Mesodermal cell (in vitro differentiated cells): ENCODE measurements around the gene FBXO45.
"Not testable (repeated sequence)": the region's sequence is repeated elsewhere in the genome, so short reads cannot be mapped to it uniquely, and the experiment has no call there.

ENCODE experiments used
- H3K27ac ChIP-seq: 2 replicates; pipeline ENCODE4 v1.7.0; 2013; ENCODE audit warnings: mild to moderate bottlenecking, low read depth, low read length, moderate library complexity; ENCODE audit not compliant: severe bottlenecking
- H3K36me3 ChIP-seq: 2 replicates; pipeline ENCODE4 v1.7.1; 2013; ENCODE audit warnings: mild to moderate bottlenecking, low read length, moderate library complexity; ENCODE audit not compliant: control insufficient read depth, insufficient read depth
- H3K4me1 ChIP-seq: one replicate; pipeline ENCODE4 v1.7.1; 2013; ENCODE audit warnings: mild to moderate bottlenecking, low read length; ENCODE audit not compliant: insufficient read depth, control insufficient read depth, poor library complexity, severe bottlenecking
- H3K4me3 ChIP-seq: 2 replicates; pipeline ENCODE4 v1.7.0; 2013; ENCODE audit warnings: low read length, control low read depth, mild to moderate bottlenecking; ENCODE audit not compliant: insufficient read depth, poor library complexity, severe bottlenecking; ENCODE audit errors: extremely low read depth
- H3K9me3 ChIP-seq: 2 replicates; pipeline ENCODE4 v1.7.1; 2013; ENCODE audit warnings: mild to moderate bottlenecking, low read length, moderate library complexity; ENCODE audit not compliant: control insufficient read depth
- WGBS, 2 experiments: methylation state at CpG; one replicate each; pipeline ENCODE4 v1.1.5; 2013; ENCODE audit warnings: missing lambda C conversion rate in 2 of 2; ENCODE audit not compliant: insufficient coverage in 2 of 2; 5-methylcytosine and 5-hydroxymethylcytosine counted together

FBXO45 gene

DNA sequence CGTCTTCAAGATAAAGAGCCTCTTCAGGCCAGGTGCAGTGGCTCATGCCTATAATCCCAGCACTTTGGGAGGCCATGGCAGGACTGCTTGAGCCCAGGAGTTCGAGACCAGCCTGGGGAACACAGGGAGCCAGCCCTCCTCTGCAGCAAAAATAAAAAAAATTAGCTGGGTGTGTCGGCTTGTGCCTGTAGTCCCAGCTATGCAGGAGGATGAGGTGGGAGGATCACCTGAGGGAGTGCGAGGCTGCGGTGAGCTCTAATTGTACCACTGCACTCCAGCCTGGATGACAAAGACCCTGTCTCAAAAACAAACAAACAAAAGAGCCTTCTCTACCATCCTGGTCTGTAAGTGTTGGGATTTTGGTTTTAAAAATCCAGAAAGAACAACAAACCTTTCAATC lies 11.2 kb upstream of the FBXO45 start:
- no peak overlapping the region for H3K4me3 ChIP-seq
- H3K36me3 ChIP-seq = peaks cover 6% of the 10 kb centered on the region
- WGBS, 2 experiments = 85 to 86% methylated on average over 3 of the region's 5 CpGs
- H3K9me3 ChIP-seq = no peaks in the 10 kb centered on the region
- no peak overlapping the region for H3K27ac ChIP-seq
- peaks cover 7% of the 10 kb centered on the region for H3K4me1 ChIP-seq

DNA sequence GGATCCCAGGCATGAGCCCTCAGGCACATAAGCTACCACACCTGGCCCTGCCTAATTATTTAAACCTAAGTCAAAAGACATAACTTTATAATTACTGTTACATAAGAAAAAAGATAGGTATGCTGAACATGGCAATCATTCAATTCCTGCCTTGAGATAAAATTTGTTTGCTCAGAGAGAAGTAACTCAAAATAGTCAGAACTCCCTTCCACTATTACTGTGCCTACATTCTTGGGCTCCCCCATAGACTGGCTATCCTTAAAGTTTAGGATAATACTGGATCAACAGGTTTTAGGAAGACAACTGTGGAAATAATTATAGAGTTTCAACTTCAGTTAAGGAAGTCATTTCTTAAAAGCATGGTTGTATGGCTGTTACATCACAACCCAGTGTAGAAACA lies 10.0 kb upstream of the FBXO45 start:
- Histone ChIP-seq H3K4me3 (no peak overlapping the region), H3K36me3 (peaks cover 9% of the 10 kb centered on the region), H3K9me3 (no peaks in the 10 kb centered on the region), H3K27ac (no peak overlapping the region), H3K4me1 (peaks cover 7% of the 10 kb centered on the region)

DNA sequence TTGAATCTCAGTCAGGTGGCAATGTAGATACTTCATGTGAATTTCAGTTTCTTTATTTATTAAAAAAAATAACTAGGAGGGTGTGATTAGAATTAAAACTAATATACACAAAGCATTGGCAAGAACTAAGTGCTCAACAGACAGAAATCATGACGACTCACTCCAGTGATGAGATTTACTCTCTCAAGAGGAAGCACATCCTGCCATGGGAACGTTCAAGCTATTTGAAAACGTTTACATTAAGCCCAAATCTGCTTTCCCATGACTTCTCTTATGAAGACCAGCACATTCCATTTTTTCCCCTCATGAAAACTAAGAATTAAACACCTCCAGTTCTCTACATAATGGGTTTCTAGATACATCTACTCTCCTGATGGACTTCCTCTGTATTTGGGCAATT lies 8.6 kb upstream of the FBXO45 start:
- Histone ChIP-seq H3K4me1 (peaks cover 7% of the 10 kb centered on the region), H3K4me3 (no peak overlapping the region), H3K27ac (no peak overlapping the region), H3K36me3 (peaks cover 9% of the 10 kb centered on the region), H3K9me3 (no peaks in the 10 kb centered on the region)
- whole genome bisulfite sequencing, 2 experiments = 89 to 100% methylated on average over 1 to 3 of the region's 3 CpGs

DNA sequence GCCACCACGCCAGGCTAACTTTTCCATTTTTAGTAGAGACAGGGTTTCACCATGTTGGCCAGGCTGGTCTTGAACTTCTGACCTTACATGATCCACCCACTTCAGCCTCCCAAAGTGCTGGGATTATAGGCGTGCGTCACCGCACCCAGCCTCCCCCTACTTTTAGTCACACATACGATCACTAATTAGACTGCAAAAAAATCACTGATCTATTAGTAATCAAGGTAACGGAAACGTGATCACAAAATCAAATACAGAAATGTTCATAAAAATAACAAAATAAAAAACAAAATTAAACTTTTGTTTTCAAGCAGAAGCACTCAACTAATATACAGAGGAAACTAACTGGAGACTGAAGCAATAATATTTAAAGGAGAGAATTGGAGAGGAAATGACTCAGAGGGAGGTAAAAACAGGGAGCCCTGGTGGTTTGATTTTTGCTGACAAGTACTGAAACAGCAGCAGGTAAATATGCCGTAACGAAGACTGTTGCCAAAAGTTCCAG lies 4.7 kb upstream of the FBXO45 start:
- Histone ChIP-seq H3K27ac (no peak overlapping the region), H3K4me1 (peaks cover 10% of the 10 kb centered on the region), H3K9me3 (no peaks in the 10 kb centered on the region), H3K36me3 (peaks cover 18% of the 10 kb centered on the region), H3K4me3 (no peak overlapping the region)
- WGBS, 2 experiments = 93 to 96% methylated on average over 5 to 8 of the region's 9 CpGs

DNA sequence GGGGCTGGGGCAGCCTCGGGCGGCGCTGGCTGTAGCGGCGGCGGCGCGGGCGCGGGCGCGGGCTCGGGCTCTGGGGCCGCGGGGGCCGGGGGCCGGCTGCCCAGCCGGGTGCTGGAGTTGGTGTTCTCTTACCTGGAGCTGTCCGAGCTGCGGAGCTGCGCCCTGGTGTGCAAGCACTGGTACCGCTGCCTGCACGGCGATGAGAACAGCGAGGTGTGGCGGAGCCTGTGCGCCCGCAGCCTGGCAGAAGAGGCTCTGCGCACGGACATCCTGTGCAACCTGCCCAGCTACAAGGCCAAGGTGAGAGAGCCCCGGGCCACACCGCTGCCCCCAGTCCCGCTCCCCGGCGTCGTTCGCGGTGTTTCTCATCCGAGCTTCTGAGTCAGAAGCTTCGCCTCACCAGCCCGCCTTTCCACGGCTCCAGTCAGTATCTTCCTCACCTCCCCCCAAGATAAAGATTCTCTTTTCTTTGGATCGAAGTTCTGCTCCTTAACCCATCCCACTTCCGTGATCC lies 600 bp downstream of the FBXO45 start:
- 0 to 1% methylated on average over 32 to 44 of the region's 44 CpGs for WGBS, 2 experiments
- Histone ChIP-seq H3K4me1 (peaks cover 3% of the 10 kb centered on the region), H3K36me3 (peaks cover 16% of the 10 kb centered on the region), H3K9me3 (no peaks in the 10 kb centered on the region), H3K4me3 (peak overlapping the region; percentile 97), H3K27ac (no peak overlapping the region)

DNA sequence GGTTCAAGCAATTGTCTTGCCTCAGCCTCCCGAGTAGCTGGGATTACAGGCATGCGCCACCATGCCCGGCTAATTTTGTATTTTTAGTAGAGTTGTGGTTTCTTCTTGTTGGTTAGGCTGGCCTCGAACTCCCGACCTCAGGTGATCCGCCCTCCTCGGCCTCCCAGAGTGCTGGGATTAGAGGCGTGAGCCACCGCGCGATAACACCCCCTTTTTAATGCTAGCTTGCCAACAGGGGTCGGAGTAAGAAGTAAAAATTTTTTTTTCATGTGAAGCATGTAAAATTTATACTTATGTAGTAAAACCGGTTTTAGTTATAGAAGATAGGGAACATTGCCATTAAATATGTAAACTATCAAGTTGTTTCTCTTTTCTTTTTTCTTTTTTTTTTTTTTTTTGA lies 1.9 kb downstream of the FBXO45 start:
- not testable (repeated sequence) for H3K27ac ChIP-seq, H3K9me3 ChIP-seq, H3K4me1 ChIP-seq
- Histone ChIP-seq H3K4me3 (peak overlapping the region; percentile 97), H3K36me3 (peaks cover 16% of the 10 kb centered on the region)
- WGBS, 2 experiments = 95 to 100% methylated on average over 3 to 11 of the region's 13 CpGs

DNA sequence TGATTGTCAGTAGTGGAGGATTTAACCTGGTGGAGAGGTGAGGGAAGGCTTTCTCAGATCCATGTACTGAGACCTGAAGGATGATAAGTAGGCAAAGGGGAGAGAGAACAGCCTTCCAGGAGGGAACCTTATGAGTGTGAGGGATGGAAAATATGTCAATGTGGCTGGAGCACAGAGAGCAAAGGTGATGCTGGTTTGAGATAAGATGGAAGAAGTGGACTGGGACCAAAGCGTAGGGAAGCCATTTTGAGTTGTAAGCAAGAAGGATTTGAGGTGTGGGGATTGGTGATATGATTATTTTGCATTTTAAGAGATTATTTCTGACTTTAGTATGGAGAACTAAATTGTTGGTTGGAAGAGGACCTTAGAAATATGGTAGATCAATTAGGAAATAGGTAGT lies 3.9 kb downstream of the FBXO45 start:
- Histone ChIP-seq H3K9me3 (no peaks in the 10 kb centered on the region), H3K36me3 (peaks cover 12% of the 10 kb centered on the region), H3K27ac (no peak overlapping the region), H3K4me1 (no peaks in the 10 kb centered on the region), H3K4me3 (no peak overlapping the region)
- WGBS, 2 experiments = 50 to 60% methylated on average over 1 of the region's 1 CpG

DNA sequence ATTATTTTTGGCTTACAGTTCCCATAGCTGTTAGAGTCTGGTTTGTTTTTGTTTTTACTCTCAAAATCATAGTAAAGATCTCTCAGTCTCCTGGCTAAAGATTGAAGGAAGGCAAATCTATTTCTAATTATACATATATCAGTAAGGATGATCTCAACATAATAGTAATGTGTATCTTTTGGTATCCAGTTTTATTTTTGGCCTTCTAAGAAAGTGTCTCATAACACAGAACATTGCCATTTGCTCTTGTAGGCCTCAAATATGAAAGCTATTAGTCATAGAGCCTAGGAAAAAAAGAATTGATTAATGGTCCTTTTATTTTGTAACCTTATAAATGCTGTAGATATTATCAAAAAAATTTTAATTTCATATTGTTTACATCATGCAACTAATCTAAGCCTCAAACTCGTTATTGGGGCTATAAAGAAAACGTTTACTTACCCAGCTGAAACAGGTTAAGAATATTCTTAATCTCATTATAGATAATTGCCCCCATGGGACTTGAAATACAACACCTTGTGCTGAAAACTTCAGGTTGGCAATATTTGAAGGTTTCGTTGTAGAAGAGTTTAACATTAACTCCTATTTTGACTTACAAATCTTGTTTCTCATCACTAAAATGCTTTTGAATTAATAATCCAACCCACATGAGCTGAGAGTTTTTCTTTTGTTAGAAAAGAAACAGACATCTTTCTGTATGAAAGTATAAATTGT lies 16.7 kb downstream of the FBXO45 start:
- no peaks in the 10 kb centered on the region for H3K4me1 ChIP-seq
- H3K9me3 ChIP-seq = no peaks in the 10 kb centered on the region
- peaks cover 23% of the 10 kb centered on the region for H3K36me3 ChIP-seq
- no peak overlapping the region for H3K27ac ChIP-seq
- no CpG with 5 or more reads among the region's 3 CpGs for WGBS, 2 experiments
- H3K4me3 ChIP-seq = no peak overlapping the region

DNA sequence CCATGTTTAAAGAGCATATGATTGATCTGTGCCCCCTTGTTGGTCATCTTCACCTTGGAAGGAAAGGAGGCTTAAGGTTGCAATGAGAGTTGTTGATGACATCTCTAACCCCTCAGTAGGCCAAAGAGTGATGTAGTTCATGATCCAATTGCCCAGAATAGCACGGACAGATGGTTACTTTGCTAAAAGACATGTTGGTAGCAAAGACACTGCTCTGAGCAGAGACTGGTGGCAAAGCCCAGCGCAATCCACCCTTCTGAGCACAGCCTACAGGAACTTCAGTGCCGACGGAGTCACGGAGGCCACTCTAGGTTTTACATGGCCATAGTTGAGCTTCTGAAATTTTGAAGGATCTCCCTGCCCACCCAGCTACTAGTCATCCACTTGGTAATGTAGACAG lies 21.8 kb downstream of the FBXO45 start:
- no peak overlapping the region for H3K27ac ChIP-seq
- H3K36me3 ChIP-seq = peaks cover 4% of the 10 kb centered on the region
- no peaks in the 10 kb centered on the region for H3K9me3 ChIP-seq
- H3K4me3 ChIP-seq = no peak overlapping the region
- WGBS, 2 experiments = 92 to 96% methylated on average over 2 of the region's 5 CpGs
- H3K4me1 ChIP-seq = no peaks in the 10 kb centered on the region

DNA sequence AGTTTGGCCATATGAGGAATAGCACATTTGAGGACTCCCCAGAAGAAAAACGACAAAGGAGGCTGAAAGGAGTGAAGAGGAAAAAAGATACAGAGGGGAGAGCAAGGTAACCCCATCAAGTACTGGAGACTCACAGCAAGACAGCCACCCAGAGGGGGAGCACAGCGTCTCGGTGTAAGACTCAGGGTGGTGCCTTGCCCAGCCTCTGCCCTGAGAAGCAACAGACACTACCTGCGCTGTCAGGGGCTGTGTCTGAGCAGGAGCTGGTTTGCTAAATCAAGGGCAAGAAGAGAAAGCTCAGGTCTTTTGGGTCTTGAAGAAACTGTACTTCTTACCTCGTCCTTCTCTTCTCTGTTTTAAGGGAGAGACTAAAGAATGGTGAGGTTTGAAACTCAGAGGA lies 27.9 kb downstream of the FBXO45 start:
- H3K36me3 ChIP-seq = no peaks in the 10 kb centered on the region
- peak overlapping the region; percentile 29 for H3K27ac ChIP-seq
- H3K4me1 ChIP-seq = no peaks in the 10 kb centered on the region
- no peaks in the 10 kb centered on the region for H3K9me3 ChIP-seq
- 50% methylated on average over 2 of the region's 5 CpGs; no CpG with 5 or more reads in 1 of the 2 experiments for WGBS, 2 experiments
- no peak overlapping the region for H3K4me3 ChIP-seq

DNA sequence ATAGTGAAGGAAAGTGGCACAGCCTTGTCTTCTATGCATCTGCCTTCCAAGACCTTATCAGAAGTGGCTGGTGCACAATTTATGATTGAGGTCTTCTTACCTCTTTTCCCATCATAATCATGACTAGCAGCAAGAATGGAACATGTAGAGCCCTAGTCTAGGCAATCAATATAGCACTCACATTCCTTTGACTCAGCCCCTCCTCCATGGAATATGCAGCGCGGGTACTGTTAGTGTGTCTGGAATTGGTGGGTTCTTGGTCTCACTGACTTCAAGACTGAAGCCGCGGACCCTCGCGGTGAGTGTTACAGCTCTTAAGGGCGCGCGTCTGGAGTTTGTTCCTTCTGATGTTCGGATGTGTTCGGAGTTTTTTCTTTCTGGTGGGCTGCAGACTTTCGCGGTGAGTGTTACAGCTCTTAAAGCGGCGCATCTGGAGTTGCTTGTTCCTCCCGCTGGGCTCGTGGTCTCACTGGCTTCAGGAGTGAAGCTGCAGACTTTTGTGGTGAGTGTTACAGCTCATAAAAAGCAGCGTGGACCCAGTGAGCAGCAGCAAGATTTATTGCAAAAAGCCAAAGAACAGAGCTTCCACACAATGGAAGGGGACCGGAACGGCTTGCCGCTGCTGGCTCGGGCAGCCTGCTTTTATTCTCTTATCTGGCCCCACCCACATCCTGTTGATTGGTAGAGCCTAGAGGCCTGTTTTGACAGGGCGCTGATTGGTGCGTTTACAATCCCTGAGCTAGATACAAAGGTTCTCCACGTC lies 29.7 kb downstream of the FBXO45 start:
- not testable (repeated sequence) for H3K27ac ChIP-seq, H3K36me3 ChIP-seq, H3K4me3 ChIP-seq, H3K4me1 ChIP-seq, H3K9me3 ChIP-seq
- 97 to 98% methylated on average over 17 to 18 of the region's 25 CpGs for WGBS, 2 experiments
